Spleen (tissue), 11 donors: ENCODE data around the gene EEF1AKMT4. TPM values are rescaled to one million over a fixed set of nuclear protein-coding genes. Genes with fewer than 3 reads are reported as not detected.

Experiments used
- DNase-seq: peaks from one replicate; pipeline ENCODE4 v3.0.0-alpha.2; 2020
- H3K27ac ChIP-seq, 8 donors: fragments of 200-600 bp; sonication (generic) in 7 of 8; 1 replicate in 4 of 8; 2 replicates in 4 of 8; pipeline versions ENCODE4 v1.5.0 to v1.8.0; 2016 to 2021; ENCODE audit warnings: inconsistent platforms in 4 of 8, mild to moderate bottlenecking in 4 of 8, moderate library complexity in 1 of 8
- H3K27me3 ChIP-seq, 7 donors: fragments of 200-600 bp; sonication (generic) in 6 of 7; replicated peaks in 1 of 7; 1 replicate in 4 of 7; 2 replicates in 3 of 7; pipeline versions ENCODE4 v1.5.0 to v1.8.0; 2016 to 2021; ENCODE audit warnings: inconsistent platforms in 3 of 7, mild to moderate bottlenecking in 1 of 7
- H3K36me3 ChIP-seq, 6 donors: fragments of 200-600 bp; sonication (generic) in 5 of 6; 1 replicate in 4 of 6; 2 replicates in 2 of 6; pipeline versions ENCODE4 v1.5.0 to v1.8.0; 2016 to 2021; ENCODE audit warnings: inconsistent platforms in 2 of 6
- H3K4me1 ChIP-seq, 6 donors: fragments of 200-600 bp; sonication (generic) in 5 of 6; 1 replicate in 3 of 6; 2 replicates in 3 of 6; pipeline versions ENCODE4 v1.5.0 to v1.8.0; 2016 to 2021; ENCODE audit warnings: inconsistent platforms in 3 of 6
- H3K4me3 ChIP-seq, 8 donors: fragments of 200-600 bp; sonication (generic) in 7 of 8; 1 replicate in 4 of 8; 2 replicates in 4 of 8; pipeline versions ENCODE4 v1.5.0 to v1.8.0; 2016 to 2021; ENCODE audit warnings: inconsistent platforms in 4 of 8, mild to moderate bottlenecking in 4 of 8, moderate library complexity in 2 of 8
- H3K9me3 ChIP-seq, 8 donors: fragments of 200-600 bp; sonication (generic) in 7 of 8; 1 replicate in 4 of 8; 2 replicates in 4 of 8; pipeline versions ENCODE4 v1.5.0 to v1.8.0; 2016 to 2021; ENCODE audit warnings: inconsistent platforms in 4 of 8
- POLR2A ChIP-seq, 3 donors: fragments of 450-650 bp; IDR thresholded peaks; one replicate each; pipeline ENCODE4 v1.5.1; 2017; ENCODE audit warnings: antibody characterized with exemption in 3 of 3, mild to moderate bottlenecking in 1 of 3
- POLR2AphosphoS5 ChIP-seq, 3 donors: sonication (generic); formaldehyde crosslinking; IDR thresholded peaks; one replicate each; pipeline ENCODE4 v1.5.1; 2017; ENCODE audit warnings: antibody characterized with exemption in 3 of 3
- WGBS, 5 donors: extraction: QIAGEN DNeasy Blood & Tissue Kit in 3 of 5; methylation state at CpG; one replicate each; pipeline versions ENCODE4 v1.1.5 to v1.1.7; 2013 to 2018; 5-methylcytosine and 5-hydroxymethylcytosine counted together
- intact Hi-C: fragments of 100-400 bp; cut with DNase I; formaldehyde crosslinking; loops from one replicate; pipeline ENCODE4 v1.15.0; 2023; ENCODE audit warnings: low total_unique reads
- polyA plus RNA-seq, 3 donors: library from polyadenylated mRNA; stranded (reverse); fragments of 200-250 nt; gene quantifications; one replicate each; pipeline ENCODE4 v1.2.1, GENCODE V29; 2013
- total RNA-seq, 7 donors: library from RNA; depleted of rRNA in 3 of 7; stranded (reverse); fragments of >200 nt in 3 of 7; fragmentation: NEBNext Ultra II Directional in 4 of 7; extraction: Animal tissue kit (Norgen Biotek cat#: 25700) in 4 of 7; gene quantifications; one replicate each; pipeline versions ENCODE4 v1.1.0 to v1.2.1, GENCODE V29; 2016 to 2021
- TF ChIP-seq, protein P1 (sequence below), 11 experiments: fragments of 200-600 bp in 7 of 11; fragments of 450-650 bp in 4 of 11; sonication (generic) in 4 of 11; IDR thresholded peaks in 8 of 11; conservative IDR thresholded peaks in 3 of 11; 1 replicate in 7 of 11; 2 replicates in 4 of 11; pipeline versions ENCODE4 v1.4.0 to v1.8.0; 2016 to 2021; ENCODE audit warnings: antibody characterized with exemption in 11 of 11, inconsistent platforms in 4 of 11, mild to moderate bottlenecking in 1 of 11
- donor health status: healthy with polysubstance abuse.
- donor health status: DM: no; HTN: no; CAD: no; lungs with moderate emphysema.
- donor health status: DM: no; HTN: no; CAD: no.
- donor health status: Bipolar disorder and iron deficiency.
- donor health status: healthy.
- donor health status: DM: no; HTN: no; CAD: no.
- donor health status: DM: yes; HTN: yes; CAD: no.

EEF1AKMT4 gene
- total and polyA plus RNA-seq, 10 donors = 1.2 to 5.4 (median 3.1) TPM

GRCh38 chr3:184209146-184209923 lies 40.1 kb upstream of the EEF1AKMT4 start:
- H3K9me3 ChIP-seq = no peaks in the 10 kb centered on the region
- TF ChIP-seq POLR2A (IDR thresholded peaks at IDR 0.05) = no peak
- H3K4me3 ChIP-seq = no peak overlapping the region
- no peaks in the 10 kb centered on the region for H3K36me3 ChIP-seq
- intact Hi-C loops = no loop called here
- peaks cover 0 to 30% (median 0%) of the 10 kb centered on the region in 7 donors for H3K27me3 ChIP-seq
- H3K27ac ChIP-seq = no peak overlapping the region
- WGBS, 5 donors = 75 to 82% (median 78%) methylated on average over 11 of the region's 11 CpGs
- DNase-seq = no peak
- no peaks in the 10 kb centered on the region for H3K4me1 ChIP-seq

GRCh38 chr3:184211297-184211696 lies 38.2 kb upstream of the EEF1AKMT4 start:
- Histone ChIP-seq H3K4me1 (no peaks in the 10 kb centered on the region), H3K9me3 (no peaks in the 10 kb centered on the region), H3K36me3 (no peaks in the 10 kb centered on the region), H3K27ac (no peak overlapping the region), H3K27me3 (peaks cover 0 to 20% (median 0%) of the 10 kb centered on the region in 7 donors), H3K4me3 (no peak overlapping the region)
- WGBS, 5 donors = 71 to 83% (median 73%) methylated on average over 5 of the region's 5 CpGs
- intact Hi-C loops = no loop called here
- TF ChIP-seq POLR2A (IDR thresholded peaks at IDR 0.05) (no peak), POLR2AphosphoS5 (IDR thresholded peaks at IDR 0.05) (no peak)
- TF ChIP-seq, protein P1, sequence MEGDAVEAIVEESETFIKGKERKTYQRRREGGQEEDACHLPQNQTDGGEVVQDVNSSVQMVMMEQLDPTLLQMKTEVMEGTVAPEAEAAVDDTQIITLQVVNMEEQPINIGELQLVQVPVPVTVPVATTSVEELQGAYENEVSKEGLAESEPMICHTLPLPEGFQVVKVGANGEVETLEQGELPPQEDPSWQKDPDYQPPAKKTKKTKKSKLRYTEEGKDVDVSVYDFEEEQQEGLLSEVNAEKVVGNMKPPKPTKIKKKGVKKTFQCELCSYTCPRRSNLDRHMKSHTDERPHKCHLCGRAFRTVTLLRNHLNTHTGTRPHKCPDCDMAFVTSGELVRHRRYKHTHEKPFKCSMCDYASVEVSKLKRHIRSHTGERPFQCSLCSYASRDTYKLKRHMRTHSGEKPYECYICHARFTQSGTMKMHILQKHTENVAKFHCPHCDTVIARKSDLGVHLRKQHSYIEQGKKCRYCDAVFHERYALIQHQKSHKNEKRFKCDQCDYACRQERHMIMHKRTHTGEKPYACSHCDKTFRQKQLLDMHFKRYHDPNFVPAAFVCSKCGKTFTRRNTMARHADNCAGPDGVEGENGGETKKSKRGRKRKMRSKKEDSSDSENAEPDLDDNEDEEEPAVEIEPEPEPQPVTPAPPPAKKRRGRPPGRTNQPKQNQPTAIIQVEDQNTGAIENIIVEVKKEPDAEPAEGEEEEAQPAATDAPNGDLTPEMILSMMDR (IDR thresholded peaks at IDR 0.05 in 8 of 11, conservative IDR thresholded peaks at IDR 0.05 in 3 of 11) = no peak
- no peak for DNase-seq

GRCh38 chr3:184211718-184212117 lies 37.8 kb upstream of the EEF1AKMT4 start:
- H3K27ac ChIP-seq = no peak overlapping the region
- H3K9me3 ChIP-seq = no peaks in the 10 kb centered on the region
- DNase-seq = no peak
- H3K4me1 ChIP-seq = no peaks in the 10 kb centered on the region
- WGBS, 5 donors = 76 to 84% (median 82%) methylated on average over 5 of the region's 5 CpGs
- peaks cover 0 to 16% (median 0%) of the 10 kb centered on the region in 7 donors for H3K27me3 ChIP-seq
- no peak overlapping the region for H3K4me3 ChIP-seq
- intact Hi-C loops = no loop called here
- H3K36me3 ChIP-seq = no peaks in the 10 kb centered on the region
- TF ChIP-seq, protein P1 (IDR thresholded peaks at IDR 0.05 in 8 of 11, conservative IDR thresholded peaks at IDR 0.05 in 3 of 11) = no peak
- TF ChIP-seq POLR2A (IDR thresholded peaks at IDR 0.05) = no peak
- TF ChIP-seq POLR2AphosphoS5 (IDR thresholded peaks at IDR 0.05) = no peak

- WGBS, 5 donors = 46 to 58% (median 57%) methylated on average over 4 of the region's 4 CpGs
- TF ChIP-seq, protein P1 (IDR thresholded peaks at IDR 0.05 in 8 of 11, conservative IDR thresholded peaks at IDR 0.05 in 3 of 11) = no peak
- no peak for TF ChIP-seq POLR2A (IDR thresholded peaks at IDR 0.05)
- TF ChIP-seq POLR2AphosphoS5 (IDR thresholded peaks at IDR 0.05) = no peak
- intact Hi-C loops = no loop called here
These were observed 30.7 kb upstream of the EEF1AKMT4 start for GRCh38 chr3:184218814-184219213.

More at GRCh38 chr3:184218814-184219213, 30.7 kb upstream of the EEF1AKMT4 start:
- no peak overlapping the region for H3K4me3 ChIP-seq
- no peak overlapping the region for H3K27ac ChIP-seq
- H3K36me3 ChIP-seq = no peaks in the 10 kb centered on the region
- no peaks in the 10 kb centered on the region for H3K9me3 ChIP-seq
- no peak for DNase-seq
- H3K4me1 ChIP-seq = no peaks in the 10 kb centered on the region
- H3K27me3 ChIP-seq = peaks cover 0 to 39% (median 0%) of the 10 kb centered on the region in 7 donors
